ENCODE measurements around the gene ADAMTS17.

ADAMTS17 gene

DNA sequence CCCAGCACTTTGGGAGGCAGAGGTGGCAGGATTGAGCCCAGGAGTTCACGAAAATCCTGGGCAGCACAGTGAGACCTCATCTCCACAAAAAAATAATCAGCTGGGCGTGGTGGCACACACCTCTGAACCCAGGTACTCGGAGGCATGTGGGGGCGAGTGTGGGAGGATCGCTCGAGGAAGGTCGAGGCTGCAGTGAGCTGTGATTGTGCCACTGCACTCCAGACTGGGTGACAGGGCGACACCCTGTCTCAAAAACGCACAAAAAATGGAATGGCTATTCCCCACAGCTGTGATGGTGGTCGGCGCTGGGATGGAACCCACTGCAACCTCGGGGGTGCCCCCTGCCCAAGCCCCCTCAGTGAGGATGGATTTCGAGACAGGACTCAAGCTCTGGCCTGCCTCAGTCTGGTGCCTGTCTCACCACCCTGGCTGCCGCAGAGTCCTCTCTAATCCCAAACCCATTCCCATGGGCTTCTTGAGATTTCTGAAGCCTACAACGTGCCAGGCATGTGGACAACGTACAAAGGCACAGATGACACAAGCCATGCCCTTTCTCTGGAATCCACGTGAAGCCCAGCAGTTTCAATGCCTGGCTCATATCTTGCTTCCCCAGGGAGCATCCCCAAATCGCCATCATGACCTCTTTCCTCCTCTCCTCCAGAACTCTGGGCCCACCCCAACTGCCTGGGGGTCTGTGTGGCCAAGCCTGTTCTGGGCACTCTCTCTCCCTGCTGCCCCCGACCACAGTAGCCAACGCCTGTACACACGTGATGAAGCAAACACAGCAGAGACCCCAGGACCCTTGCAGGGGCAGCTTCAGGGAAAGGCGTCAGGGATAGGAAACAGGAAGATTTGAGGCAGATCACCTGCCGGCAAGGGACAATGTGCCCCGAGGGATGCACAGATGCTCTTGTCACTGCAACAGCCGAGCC, 32.4 kb downstream of the ADAMTS17 start:
- DNase-seq = no peak

- no peak for DNase-seq
These were observed 33.2 kb downstream of the ADAMTS17 start for GRCh38 chr15:100308608-100309007.

GRCh38 chr15:100308213-100308600, 33.6 kb downstream of the ADAMTS17 start:
- DNase-seq = no peak

GRCh38 chr15:100307241-100308212, 34.2 kb downstream of the ADAMTS17 start:
- DNase-seq = no peak

DNA sequence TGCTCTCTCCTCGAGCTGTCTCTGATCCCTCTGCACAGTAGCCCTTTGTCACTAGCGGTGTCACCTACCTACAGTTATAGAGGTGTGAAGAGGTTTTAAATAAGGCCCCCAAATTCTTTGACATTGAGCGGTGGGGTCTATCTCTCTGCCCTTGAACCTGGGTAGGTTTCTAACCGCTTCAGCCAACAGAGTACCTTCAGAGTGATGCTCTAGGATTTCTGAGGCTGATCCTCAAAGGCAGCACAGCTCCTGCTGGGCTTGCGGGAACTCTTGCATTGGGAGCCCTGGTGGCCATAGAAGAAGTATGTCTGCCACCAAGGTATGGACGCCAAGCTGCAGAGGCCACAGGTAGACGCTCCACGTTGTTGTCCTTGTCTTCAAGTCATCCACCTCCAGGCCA, 35.7 kb downstream of the ADAMTS17 start:
- DNase-seq = no peak

DNA sequence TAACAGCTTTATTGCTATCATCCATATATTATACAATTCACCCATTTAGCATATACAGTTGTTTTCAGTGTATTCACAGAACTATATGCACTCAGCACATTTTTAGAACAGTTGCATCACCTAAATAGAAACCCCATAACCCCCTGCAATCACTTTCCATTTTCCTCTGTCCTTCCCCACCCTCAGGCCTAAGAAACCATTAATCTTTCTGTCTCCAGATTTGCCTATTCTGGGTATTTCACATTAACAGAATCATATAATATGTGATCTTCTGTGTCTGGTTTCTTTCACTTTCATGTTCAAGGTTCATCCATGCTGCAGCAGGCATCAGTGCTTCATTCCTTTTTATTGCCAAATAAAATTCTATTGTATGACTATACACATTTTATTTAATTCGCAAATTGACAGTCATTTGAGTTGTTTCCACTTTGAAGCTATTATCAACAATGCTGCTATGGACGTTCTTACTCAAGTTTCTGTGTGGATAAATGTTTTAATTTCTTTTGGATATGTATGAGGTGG, 39.8 kb downstream of the ADAMTS17 start:
- DNase-seq = no peak

DNA sequence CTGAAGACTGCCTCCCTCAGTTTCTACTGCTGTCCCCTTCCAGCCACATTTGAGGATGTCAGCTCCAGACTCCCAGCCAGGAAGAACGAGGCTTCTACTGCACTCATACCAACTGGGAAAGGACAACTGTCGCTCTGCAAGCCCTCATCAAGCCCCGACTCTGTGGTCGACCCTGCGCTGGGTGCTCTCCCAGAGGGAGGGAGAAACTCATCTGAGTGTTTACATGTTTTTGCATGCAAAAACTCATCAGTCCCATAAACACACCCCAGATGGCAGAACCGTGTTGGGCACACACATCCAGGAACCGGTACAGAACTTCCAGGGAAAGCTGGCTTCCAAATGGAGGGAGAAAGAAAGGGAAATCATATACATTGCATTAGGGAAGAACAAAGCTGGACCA, 43.5 kb downstream of the ADAMTS17 start:
- DNase-seq = no peak

DNA sequence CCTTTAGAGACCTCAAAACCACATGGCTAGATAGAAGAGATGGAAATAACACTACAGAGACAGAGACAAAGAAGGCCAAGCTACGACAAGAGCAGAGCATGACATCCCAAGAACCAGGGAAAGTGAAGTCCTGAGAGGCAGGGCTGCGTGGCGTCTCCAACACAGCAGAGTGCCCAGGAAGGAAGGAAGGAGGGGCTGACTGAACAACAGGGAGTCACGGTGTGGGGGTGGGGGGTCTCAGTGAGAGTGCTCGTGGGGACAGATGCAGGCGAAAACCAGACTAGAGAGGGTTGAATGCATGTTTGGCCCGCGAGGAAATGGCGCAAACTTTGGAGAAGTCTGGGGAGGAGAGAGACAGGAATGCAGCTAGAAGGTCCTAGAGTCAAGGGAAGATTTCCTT, 44.0 kb downstream of the ADAMTS17 start:
- DNase-seq = no peak

DNA sequence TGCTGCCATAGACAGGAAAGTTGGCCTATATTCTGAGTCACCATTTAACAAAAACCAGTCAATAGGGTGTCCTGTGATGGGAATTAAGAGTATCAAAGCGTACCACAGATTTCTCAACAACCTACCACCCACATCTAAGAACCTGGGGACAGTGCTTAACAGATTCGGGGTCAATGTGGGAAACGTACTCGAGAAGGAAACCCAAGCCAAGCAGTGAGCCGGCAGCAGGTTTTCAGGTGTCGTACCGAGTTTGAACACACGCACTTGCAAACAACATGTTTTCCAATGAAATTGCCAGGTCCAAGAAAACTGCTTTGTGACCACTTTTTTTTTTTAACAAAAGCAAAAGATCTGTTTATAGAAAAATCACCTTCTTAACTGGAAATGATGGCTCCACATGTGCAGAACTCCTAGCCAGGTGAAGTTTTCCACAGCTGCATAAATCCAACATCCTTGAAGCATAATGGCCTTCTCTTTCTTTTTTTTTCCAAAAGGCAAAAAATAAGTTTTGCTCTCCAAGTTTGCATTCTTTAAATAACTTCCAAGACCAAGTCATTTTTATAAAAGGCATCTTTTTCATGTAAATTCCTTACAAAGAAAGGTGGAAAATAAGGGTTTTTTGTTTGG, 45.7 kb downstream of the ADAMTS17 start:
- no peak for DNase-seq

GRCh38 chr15:100292010-100292409, 49.8 kb downstream of the ADAMTS17 start:
- no peak for DNase-seq

DNA sequence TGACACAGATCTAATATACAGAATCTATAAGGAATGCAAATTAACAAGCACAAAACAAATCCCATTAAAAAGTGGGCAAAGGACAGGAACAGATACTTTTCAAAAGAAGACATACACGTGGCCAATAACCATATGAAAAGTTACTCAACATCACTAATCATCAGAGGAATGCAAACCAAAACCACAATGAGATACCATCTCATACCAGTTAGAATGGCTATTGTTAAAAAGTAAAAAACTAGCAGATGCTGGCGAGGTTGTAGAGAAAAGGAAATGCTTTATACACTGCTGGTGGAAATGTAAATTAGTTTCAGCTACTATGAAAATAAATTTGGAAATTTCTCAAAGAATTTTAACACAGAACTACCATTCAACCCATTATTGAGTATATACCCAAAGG, 50.7 kb downstream of the ADAMTS17 start:
- DNase-seq = no peak

DNA sequence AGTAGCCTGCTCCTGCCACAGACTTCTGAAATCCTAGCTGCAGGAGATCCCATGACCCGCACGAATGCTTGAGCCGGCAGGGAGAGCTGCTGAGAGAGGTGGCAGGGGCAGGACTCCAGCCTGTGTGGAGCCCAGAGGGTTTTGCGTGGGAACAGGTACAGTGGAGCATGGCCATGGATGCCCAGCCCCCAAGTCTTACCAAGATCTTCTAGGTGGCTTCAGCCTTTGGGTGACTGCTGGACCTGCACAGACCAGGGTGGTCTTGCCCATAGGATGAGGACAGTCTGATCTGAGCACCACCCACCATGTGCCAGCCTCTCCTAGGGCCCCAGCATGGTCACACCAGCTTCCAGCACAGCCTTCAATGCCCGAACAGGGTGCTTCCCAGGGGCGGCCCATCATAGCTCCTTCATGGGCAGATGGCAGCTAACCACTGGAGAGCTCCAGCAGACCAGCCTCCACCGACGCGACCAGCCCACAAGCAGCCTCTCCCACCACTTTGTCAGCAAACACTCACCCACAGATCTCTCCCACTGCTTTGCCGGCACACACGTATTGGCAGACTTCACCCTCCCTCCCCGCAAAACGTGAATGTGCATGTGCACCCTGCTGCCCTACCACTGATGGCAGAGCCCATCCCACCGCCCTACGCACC, 56.0 kb downstream of the ADAMTS17 start:
- DNase-seq = no peak

DNA sequence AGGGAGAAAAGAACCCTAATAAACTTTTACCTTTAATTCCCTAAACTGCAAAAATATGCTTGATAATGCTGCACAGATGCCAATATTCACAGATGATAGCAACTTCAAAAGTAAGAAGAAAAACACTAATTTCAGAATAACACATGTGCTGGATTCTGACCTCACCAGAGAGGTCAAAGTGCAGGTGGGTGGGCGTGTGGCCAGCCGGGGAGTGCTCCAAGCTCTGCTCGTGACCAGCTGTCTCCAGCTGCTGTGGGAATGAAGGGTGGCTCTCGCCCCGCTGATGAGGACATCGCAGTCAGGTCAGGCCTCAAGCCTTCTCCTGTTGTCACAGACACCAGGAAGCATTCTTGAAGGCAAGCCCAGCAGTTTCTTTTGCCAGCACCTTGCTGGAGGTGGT, 57.1 kb downstream of the ADAMTS17 start:
- DNase-seq = no peak

DNA sequence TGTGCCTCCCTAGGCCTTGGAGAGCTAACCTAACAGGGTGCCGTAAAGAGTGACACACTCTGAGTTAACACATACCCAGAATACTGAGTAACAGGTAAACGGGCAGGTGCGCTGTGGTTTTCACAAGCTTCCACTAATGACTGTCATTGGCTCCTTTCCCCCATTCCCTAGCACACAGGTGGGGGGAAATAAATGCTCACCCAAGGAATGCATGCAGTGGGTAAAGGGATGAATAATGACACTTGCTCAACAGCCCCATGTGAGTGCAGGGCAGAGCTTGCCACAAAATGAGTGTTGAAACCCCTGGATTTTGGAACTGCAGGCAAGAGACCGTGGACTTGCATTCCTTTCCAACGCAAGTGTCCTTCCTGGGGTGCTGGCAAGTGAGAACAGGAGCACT, 57.6 kb downstream of the ADAMTS17 start:
- DNase-seq = no peak

- DNase-seq = no peak
These were observed 60.5 kb downstream of the ADAMTS17 start for GRCh38 chr15:100281096-100281917.

DNA sequence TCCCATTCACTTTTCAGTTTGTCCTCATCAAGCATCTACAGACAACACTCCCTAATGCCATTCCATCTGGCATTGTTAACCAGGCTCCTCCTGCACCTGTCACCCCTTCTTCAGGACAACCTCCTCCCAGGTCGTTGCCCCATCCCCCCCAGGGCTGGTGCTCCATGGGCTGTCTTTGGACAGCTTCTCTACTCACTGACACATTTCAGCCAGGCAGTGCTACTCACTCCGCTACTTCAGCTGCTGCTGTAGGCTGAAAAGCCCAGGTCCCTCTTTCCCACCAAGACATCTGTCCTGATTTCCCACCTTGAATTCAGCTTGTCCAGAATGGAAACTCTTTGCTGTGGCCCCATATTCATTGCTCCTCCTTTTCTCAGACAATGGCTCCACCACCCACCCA, 61.9 kb downstream of the ADAMTS17 start:
- no peak for DNase-seq

DNA sequence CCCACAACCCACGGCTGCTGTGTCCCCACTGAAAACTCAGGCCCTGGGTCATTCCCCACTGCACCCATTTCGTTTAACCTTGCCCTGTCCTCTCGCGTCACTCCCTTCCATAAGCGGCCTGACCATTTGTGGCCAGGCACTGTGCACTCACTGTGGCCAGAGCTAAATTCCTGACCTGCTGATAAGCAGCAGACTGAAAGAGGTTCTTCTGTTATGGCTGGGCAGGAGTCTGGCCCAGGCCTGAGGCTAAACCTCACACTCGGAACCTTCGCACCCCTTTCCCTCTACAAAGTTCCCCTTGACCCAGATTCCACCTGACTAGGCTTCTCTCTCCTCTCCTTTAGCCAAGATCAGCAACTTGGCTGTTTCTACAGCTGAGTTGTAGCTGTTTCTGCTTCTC, 62.3 kb downstream of the ADAMTS17 start:
- DNase-seq = no peak

GRCh38 chr15:100278596-100279380, 63.0 kb downstream of the ADAMTS17 start:
- DNase-seq = no peak

GRCh38 chr15:100277087-100277855, 64.5 kb downstream of the ADAMTS17 start:
- DNase-seq = no peak

GRCh38 chr15:100276506-100276905, 65.3 kb downstream of the ADAMTS17 start:
- DNase-seq = no peak
